ENCODE measurements around the gene TOB2.
"Not testable (repeated sequence)": the region's sequence is repeated elsewhere in the genome, so short reads cannot be mapped to it uniquely, and the experiment has no call there.

- TF ChIP-seq POLR2A, CTCF (IDR thresholded peaks at IDR 0.05): not testable (repeated sequence)
These were observed 13.5 kb upstream of the TOB2 start for GRCh38 chr22:41460071-41460470.

Measured in tibial nerve (tissue), 3 donors.